ENCODE data around the gene HOXB9.

The HOXB9 gene

GRCh38 chr17:48609759-48610281, 16.3 kb downstream of the HOXB9 start:
- DNase-seq = no peak

- DNase-seq = no peak
These were observed 17.1 kb downstream of the HOXB9 start for GRCh38 chr17:48609033-48609432.

GRCh38 chr17:48608494-48608834, 17.7 kb downstream of the HOXB9 start:
- no peak for DNase-seq

- no peak for DNase-seq
These were observed 19.1 kb downstream of the HOXB9 start for GRCh38 chr17:48606892-48607614.

GRCh38 chr17:48605991-48606891, 19.9 kb downstream of the HOXB9 start:
- no peak for DNase-seq

- DNase-seq = no peak
These were observed 20.7 kb downstream of the HOXB9 start for GRCh38 chr17:48605409-48605919.

GRCh38 chr17:48604770-48605329, 21.3 kb downstream of the HOXB9 start, which contains the start of gene HOXB6:
TSS of gene HOXB6 (minus strand) at chr17:48604986. CDS start at chr17:48598150, 6,836 bp downstream.
- DNase-seq = no peak

GRCh38 chr17:48603959-48604769, 22.0 kb downstream of the HOXB9 start:
- DNase-seq = no peak

- DNase-seq = no peak
These were observed 24.4 kb downstream of the HOXB9 start for GRCh38 chr17:48601539-48602425.

GRCh38 chr17:48601207-48601538, 25.0 kb downstream of the HOXB9 start:
- no peak for DNase-seq

- DNase-seq = no peak
These were observed 25.7 kb downstream of the HOXB9 start for GRCh38 chr17:48600244-48601098.

GRCh38 chr17:48599354-48599753, 26.8 kb downstream of the HOXB9 start:
- DNase-seq = no peak

- no peak for DNase-seq
These were observed 27.4 kb downstream of the HOXB9 start for GRCh38 chr17:48598736-48599135.

- DNase-seq = peak; percentile 83
These were observed 28.2 kb downstream of the HOXB9 start for GRCh38 chr17:48597778-48598631.

GRCh38 chr17:48597528-48597777, 28.7 kb downstream of the HOXB9 start:
- DNase-seq = no peak

- DNase-seq = peak; percentile 52
These were observed 29.2 kb downstream of the HOXB9 start for GRCh38 chr17:48596735-48597527.

GRCh38 chr17:48596000-48596734, 30.0 kb downstream of the HOXB9 start:
- no peak for DNase-seq
